IPS DF 6.9 (cell line): ENCODE measurements around the gene GPD1.

Source experiments
- DNase-seq: peaks from one replicate; pipeline ENCODE4 v3.0.0-alpha.2; 2013; ENCODE audit warnings: low read depth, low spot score
- H3K27ac ChIP-seq: one replicate; pipeline ENCODE4 v1.5.1; 2013; ENCODE audit warnings: low read length, control low read depth
- H3K27me3 ChIP-seq: 2 replicates; pipeline ENCODE4 v1.6.1; 2013; ENCODE audit warnings: mild to moderate bottlenecking, low read length; ENCODE audit not compliant: control insufficient read depth, insufficient read depth
- H3K36me3 ChIP-seq: 2 replicates; pipeline ENCODE4 v1.6.1; 2013; ENCODE audit warnings: low read length; ENCODE audit not compliant: control insufficient read depth, insufficient read depth
- H3K4me1 ChIP-seq: 2 replicates; pipeline ENCODE4 v1.6.1; 2013; ENCODE audit warnings: low read length; ENCODE audit not compliant: control insufficient read depth, insufficient read depth
- H3K4me3 ChIP-seq: 2 replicates; pipeline ENCODE4 v1.5.1; 2013; ENCODE audit warnings: mild to moderate bottlenecking, low read length
- H3K9me3 ChIP-seq: 2 replicates; pipeline ENCODE4 v1.6.1; 2013; ENCODE audit warnings: low read length, inconsistent platforms; ENCODE audit not compliant: control insufficient read depth, insufficient read depth
- WGBS: extraction: QIAGEN DNeasy Blood & Tissue Kit; methylation state at CpG from one replicate; pipeline ENCODE4 v1.1.7; 2013; ENCODE audit warnings: mixed read lengths, missing lambda C conversion rate; ENCODE audit not compliant: insufficient read length, insufficient coverage; 5-methylcytosine and 5-hydroxymethylcytosine counted together

The GPD1 gene

DNA sequence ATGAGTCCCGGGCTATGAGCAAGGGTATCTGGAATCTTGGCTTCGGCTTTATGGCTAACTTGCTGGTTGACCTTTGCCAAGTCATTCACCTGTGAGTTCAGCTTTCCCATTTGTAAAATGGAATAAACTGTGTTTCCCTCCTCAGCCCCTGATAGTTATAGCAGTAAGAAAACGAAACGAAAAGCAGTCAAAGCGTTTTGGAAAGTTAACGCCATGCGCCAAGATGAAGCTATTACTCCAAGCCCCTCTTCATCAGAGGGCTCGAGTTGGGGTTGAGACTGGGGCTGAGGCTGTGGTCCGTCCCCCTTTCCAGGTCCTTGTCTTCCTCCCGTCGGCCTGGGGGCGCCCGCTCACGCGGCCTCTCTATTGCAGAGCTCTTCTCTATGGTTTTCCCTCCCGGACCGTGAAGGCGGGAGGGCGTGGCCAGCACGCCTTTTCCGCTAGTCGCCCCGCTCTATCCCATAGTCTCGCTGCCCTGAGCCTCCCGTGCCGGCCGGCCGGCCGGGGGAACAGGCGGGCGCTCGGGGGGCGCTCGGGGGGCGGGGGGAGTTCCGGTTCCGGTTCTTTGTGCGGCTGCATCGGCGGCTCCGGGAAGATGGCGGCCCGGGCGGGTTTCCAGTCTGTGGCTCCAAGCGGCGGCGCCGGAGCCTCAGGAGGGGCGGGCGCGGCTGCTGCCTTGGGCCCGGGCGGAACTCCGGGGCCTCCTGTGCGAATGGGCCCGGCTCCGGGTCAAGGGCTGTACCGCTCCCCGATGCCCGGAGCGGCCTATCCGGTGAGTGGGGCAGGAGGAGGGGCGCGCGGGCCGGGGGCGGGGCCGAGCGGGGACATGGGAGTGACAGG, 18.8 kb upstream of the GPD1 start, which contains the start of gene SMARCD1:
TSS of gene SMARCD1 (plus strand) at position 568 of the 840 bp plus-strand sequence. CDS start at position 596, 28 bp downstream.
- Histone ChIP-seq H3K4me1 (no peaks in the 10 kb centered on the region; the same call in 1 of the 2 replicates), H3K36me3 (peaks cover 20% of the 10 kb centered on the region; the same call in 1 of the 2 replicates)
- WGBS = no CpG with 5 or more reads among the region's 69 CpGs

DNA sequence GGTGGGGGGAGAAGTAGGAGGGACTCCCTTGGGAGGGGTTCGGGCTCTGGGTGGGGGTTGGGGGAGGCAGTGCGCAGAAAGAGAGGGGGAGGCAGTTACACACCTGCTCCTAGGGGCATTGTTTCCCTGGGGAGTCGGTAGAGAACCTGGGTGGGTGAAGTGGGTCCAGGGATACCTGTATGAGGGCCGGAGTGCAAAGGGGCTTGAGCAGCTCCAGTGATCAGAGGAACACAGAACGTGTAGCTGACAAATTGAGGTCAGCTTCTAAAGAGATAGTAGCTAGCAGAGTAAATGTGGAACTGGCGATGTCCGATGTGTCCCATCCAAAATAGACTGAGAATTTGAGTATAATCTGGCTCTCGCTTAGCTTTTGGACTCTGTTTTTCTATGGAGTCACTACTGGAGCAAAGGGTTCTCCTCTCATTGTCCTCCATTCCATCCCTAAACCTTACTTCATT, 18.2 kb upstream of the GPD1 start:
- WGBS = no CpG with 5 or more reads among the region's 8 CpGs

More for the DNA sequence above, 18.8 kb upstream of the GPD1 start, which contains the start of gene SMARCD1:
- Histone ChIP-seq H3K27ac (no peak within 1 kb of the TSS), H3K9me3 (no peaks in the 10 kb centered on the region), H3K27me3 (peaks cover 1% of the 10 kb centered on the region; the same call in 1 of the 2 replicates), H3K4me3 (peak within 1 kb of the TSS; percentile 93)
- DNase-seq = peak; percentile 88

DNA sequence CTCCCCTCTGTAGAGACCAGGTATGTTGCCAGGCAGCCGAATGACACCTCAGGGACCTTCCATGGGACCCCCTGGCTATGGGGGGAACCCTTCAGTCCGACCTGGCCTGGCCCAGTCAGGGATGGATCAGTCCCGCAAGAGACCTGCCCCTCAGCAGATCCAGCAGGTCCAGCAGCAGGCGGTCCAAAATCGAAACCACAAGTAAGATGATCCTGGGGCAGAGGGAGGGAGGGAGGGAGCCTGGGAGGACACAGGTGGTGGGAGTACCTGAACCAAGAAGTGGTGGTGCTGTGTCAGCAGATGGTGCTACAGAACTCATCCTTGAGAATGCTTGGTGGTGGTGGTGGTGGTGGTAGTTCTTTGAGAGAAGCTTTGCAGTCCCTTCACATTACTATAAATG, 17.7 kb upstream of the GPD1 start:
- Histone ChIP-seq H3K27me3 (peaks cover 1% of the 10 kb centered on the region; the same call in 1 of the 2 replicates), H3K9me3 (no peaks in the 10 kb centered on the region), H3K27ac (no peak overlapping the region), H3K4me3 (no peak overlapping the region; the same call in 1 of the 2 replicates), H3K4me1 (no peaks in the 10 kb centered on the region; the same call in 1 of the 2 replicates), H3K36me3 (peaks cover 25% of the 10 kb centered on the region; the same call in 1 of the 2 replicates)
- no CpG with 5 or more reads among the region's 5 CpGs for WGBS
- no peak for DNase-seq

More for the DNA sequence above, 18.2 kb upstream of the GPD1 start:
- no peaks in the 10 kb centered on the region; the same call in 1 of the 2 replicates for H3K4me1 ChIP-seq
- no peak overlapping the region for H3K27ac ChIP-seq
- peaks cover 25% of the 10 kb centered on the region; the same call in 1 of the 2 replicates for H3K36me3 ChIP-seq
- no peaks in the 10 kb centered on the region for H3K9me3 ChIP-seq
- peaks cover 1% of the 10 kb centered on the region; the same call in 1 of the 2 replicates for H3K27me3 ChIP-seq
- DNase-seq = no peak
- peak overlapping the region; percentile 93 for H3K4me3 ChIP-seq

DNA sequence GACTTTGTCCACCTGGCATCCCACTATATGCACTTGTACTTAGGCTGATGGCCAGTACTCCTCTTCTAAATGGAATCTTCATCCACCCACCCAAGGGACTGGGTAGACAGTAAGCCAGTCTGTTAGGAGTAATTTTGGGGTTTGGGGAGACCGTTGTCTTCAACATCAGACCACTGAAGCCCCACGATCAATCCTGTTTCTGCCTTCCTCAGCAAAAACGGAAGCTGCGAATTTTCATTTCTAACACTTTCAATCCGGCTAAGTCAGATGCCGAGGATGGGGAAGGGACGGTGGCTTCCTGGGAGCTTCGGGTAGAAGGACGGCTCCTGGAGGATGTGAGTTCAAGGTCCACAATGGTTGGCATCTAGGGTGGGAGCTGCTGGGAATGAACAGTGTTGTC, 16.7 kb upstream of the GPD1 start:
- no peak overlapping the region for H3K27ac ChIP-seq

DNA sequence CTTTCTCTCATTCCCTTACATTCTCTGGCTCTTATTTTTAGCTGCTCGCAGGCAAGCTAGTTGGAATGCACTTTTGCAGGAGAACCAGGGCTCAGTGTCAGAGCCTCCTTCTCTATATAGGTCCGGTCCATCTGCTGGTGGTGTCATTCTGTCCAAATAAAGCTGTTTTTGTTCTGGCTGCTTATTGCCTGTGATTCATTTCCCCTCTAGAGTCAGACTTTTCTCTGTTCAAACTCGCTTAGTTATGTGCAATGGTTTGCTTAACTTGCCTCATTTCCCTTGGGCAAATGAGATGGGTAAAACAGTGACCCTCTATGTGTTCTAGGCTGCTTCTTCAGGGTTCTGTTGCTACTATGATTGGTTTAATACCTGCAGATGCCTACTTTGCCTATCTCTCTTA, 15.8 kb upstream of the GPD1 start:
- H3K9me3 ChIP-seq = no peaks in the 10 kb centered on the region
- DNase-seq = no peak
- peaks cover 25% of the 10 kb centered on the region; the same call in 1 of the 2 replicates for H3K36me3 ChIP-seq
- H3K4me3 ChIP-seq = no peak overlapping the region
- no CpG with 5 or more reads among the region's 3 CpGs for WGBS
- H3K4me1 ChIP-seq = no peaks in the 10 kb centered on the region; the same call in 1 of the 2 replicates
- H3K27ac ChIP-seq = no peak overlapping the region
- no peaks in the 10 kb centered on the region for H3K27me3 ChIP-seq

More for the DNA sequence above, 16.7 kb upstream of the GPD1 start:
- WGBS = no CpG with 5 or more reads among the region's 9 CpGs
- no peaks in the 10 kb centered on the region for H3K27me3 ChIP-seq
- H3K4me1 ChIP-seq = no peaks in the 10 kb centered on the region; the same call in 1 of the 2 replicates
- H3K9me3 ChIP-seq = no peaks in the 10 kb centered on the region
- DNase-seq = no peak
- H3K36me3 ChIP-seq = peaks cover 25% of the 10 kb centered on the region; the same call in 1 of the 2 replicates
- no peak overlapping the region for H3K4me3 ChIP-seq

DNA sequence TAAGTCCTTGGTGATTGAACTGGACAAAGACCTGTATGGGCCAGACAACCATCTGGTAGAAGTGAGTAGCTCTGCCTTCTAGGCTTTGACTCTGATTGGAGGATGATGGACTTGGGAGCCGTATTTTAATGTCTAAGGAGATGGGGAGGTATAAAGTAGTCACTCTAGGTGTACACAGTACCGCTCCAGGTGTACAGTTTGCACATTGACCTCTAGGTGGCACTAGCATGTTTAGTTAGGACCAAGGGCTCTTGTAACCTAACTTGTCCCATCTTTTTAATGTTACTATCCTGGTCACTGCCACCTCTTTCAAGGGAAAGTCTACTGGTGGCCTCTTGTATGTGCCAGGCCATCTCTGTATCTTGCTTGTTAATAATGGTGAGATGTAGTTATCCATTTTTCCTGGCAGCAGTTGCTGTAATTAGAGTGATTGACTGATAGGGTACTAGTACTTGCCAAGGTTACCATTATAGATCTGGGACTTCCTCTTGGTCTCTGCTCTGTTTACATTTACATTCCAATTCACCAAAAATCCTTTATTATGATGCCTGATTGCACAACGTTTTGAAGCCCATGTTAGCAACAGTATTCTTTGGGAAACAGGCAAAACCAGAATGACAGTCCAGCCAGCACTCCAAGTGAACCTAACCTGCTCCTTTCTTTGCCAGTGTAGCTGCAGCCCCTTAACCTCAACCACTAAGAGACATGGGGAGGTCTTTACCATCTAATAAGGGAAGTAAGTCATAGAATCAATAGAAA, 15.1 kb upstream of the GPD1 start:
- Histone ChIP-seq H3K4me3 (no peak overlapping the region), H3K27ac (no peak overlapping the region), H3K9me3 (no peaks in the 10 kb centered on the region), H3K4me1 (no peaks in the 10 kb centered on the region; the same call in 1 of the 2 replicates), H3K27me3 (no peaks in the 10 kb centered on the region), H3K36me3 (peaks cover 27% of the 10 kb centered on the region; the same call in 1 of the 2 replicates)
- no peak for DNase-seq
- WGBS = no CpG with 5 or more reads among the region's 3 CpGs

DNA sequence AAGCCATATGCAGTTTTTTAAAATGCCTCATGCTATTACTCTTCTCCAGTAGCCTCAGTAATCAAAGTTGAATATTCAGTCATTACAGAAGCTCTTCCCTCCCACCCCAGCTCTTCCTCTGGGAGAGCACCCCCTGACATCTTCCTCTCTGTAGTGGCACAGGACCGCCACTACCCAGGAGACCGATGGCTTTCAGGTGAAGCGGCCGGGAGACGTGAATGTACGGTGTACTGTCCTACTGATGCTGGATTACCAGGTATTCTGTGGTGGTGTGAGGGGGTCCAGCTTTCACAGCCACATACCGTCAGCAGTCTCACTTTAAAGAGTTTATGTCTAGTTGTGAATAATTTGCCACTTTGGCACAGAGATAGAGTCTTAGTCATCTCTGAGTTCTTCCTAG, 14.1 kb upstream of the GPD1 start:
- Histone ChIP-seq H3K9me3 (no peaks in the 10 kb centered on the region), H3K4me3 (no peak overlapping the region), H3K4me1 (no peaks in the 10 kb centered on the region), H3K27ac (no peak overlapping the region), H3K36me3 (peaks cover 33% of the 10 kb centered on the region; the same call in 1 of the 2 replicates), H3K27me3 (no peaks in the 10 kb centered on the region)
- WGBS = no CpG with 5 or more reads among the region's 7 CpGs
- no peak for DNase-seq

DNA sequence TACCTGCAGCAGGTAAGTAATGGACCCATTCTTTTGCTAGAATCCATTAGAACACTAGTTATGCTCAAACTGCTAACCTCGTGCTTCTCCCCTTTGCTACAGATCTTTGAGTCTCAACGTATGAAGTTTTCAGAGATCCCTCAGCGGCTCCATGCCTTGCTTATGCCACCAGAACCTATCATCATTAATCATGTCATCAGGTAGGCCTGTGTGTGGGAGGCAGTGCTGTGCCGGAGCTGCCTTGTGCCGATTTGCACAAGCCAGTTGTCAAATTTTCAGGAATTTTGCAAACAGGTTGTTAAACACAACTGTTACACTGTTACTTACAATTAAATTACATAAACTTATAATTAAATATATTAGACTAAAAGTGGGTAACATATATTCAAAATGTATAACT, 13.4 kb upstream of the GPD1 start:
- no CpG with 5 or more reads among the region's 5 CpGs for WGBS
- Histone ChIP-seq H3K4me1 (no peaks in the 10 kb centered on the region), H3K36me3 (peaks cover 37% of the 10 kb centered on the region; the same call in 1 of the 2 replicates), H3K4me3 (no peak overlapping the region), H3K27ac (no peak overlapping the region), H3K27me3 (no peaks in the 10 kb centered on the region), H3K9me3 (no peaks in the 10 kb centered on the region)
- no peak for DNase-seq

DNA sequence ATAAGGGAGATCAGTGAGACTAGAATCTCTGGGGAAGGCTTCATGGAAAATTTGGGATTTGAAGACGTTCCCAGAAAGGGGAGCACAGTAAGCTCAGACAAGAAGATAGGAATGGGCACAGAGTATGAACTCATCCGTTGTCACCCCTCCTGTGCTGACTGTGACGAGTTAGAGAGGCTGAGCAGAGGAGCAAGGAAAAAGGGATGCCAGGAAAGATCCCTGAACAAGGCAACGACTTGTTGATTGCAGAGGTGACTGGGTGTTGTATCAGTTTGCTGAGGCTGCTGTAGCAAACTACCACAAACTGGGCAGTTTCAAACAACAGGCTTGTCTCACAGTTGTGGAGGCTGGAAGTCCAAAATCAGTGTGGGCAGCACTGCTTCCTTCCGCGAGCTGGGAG, 5.9 kb upstream of the GPD1 start:
- no peak for DNase-seq
- Histone ChIP-seq H3K27ac (no peak overlapping the region), H3K27me3 (no peaks in the 10 kb centered on the region), H3K4me1 (peaks cover 2% of the 10 kb centered on the region; the same call in 1 of the 2 replicates), H3K36me3 (peaks cover 47% of the 10 kb centered on the region), H3K4me3 (no peak overlapping the region), H3K9me3 (no peaks in the 10 kb centered on the region)
- WGBS = no CpG with 5 or more reads among the region's 6 CpGs
